GM12801 (cell line): ENCODE data around the gene ZNF407.

Experiments
- TF ChIP-seq, protein P1 (sequence below): IDR thresholded peaks from one replicate; pipeline ENCODE4 v1.5.1; 2011; ENCODE audit warnings: control low read depth; ENCODE audit not compliant: insufficient read length; ENCODE audit errors: extremely low read depth

ZNF407 gene

GRCh38 chr18:74982946-74983635 lies 385.4 kb downstream of the ZNF407 start:
- TF ChIP-seq, protein P1, sequence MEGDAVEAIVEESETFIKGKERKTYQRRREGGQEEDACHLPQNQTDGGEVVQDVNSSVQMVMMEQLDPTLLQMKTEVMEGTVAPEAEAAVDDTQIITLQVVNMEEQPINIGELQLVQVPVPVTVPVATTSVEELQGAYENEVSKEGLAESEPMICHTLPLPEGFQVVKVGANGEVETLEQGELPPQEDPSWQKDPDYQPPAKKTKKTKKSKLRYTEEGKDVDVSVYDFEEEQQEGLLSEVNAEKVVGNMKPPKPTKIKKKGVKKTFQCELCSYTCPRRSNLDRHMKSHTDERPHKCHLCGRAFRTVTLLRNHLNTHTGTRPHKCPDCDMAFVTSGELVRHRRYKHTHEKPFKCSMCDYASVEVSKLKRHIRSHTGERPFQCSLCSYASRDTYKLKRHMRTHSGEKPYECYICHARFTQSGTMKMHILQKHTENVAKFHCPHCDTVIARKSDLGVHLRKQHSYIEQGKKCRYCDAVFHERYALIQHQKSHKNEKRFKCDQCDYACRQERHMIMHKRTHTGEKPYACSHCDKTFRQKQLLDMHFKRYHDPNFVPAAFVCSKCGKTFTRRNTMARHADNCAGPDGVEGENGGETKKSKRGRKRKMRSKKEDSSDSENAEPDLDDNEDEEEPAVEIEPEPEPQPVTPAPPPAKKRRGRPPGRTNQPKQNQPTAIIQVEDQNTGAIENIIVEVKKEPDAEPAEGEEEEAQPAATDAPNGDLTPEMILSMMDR, result no peak

GRCh38 chr18:74989134-74989533 lies 391.5 kb downstream of the ZNF407 start:
- TF ChIP-seq, protein P1, result no peak

DNA sequence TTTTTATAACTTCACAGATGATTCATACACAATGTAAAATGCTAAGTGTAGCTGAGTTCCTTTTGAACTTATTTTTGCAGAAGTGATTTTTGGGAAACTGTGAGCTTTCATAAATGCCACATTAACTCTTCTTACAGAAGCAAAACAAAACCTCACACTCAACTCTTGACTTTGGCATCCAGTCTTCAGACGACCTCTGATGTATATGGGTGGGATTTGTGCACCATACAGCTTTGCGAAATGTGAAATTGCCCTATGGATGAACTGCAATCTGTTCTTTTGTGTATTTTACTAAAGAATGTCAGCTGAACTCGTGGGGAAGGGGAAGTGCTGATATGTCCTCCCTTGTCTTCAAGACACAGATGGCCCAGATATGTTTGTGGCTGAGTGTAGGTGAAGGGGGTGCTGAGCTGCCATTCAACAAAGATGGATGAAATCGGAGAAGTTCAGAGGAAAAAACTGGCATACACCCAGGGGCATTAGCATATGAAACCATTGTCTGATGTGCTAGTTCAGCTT lies 393.0 kb downstream of the ZNF407 start:
- TF ChIP-seq, protein P1, result no peak

DNA sequence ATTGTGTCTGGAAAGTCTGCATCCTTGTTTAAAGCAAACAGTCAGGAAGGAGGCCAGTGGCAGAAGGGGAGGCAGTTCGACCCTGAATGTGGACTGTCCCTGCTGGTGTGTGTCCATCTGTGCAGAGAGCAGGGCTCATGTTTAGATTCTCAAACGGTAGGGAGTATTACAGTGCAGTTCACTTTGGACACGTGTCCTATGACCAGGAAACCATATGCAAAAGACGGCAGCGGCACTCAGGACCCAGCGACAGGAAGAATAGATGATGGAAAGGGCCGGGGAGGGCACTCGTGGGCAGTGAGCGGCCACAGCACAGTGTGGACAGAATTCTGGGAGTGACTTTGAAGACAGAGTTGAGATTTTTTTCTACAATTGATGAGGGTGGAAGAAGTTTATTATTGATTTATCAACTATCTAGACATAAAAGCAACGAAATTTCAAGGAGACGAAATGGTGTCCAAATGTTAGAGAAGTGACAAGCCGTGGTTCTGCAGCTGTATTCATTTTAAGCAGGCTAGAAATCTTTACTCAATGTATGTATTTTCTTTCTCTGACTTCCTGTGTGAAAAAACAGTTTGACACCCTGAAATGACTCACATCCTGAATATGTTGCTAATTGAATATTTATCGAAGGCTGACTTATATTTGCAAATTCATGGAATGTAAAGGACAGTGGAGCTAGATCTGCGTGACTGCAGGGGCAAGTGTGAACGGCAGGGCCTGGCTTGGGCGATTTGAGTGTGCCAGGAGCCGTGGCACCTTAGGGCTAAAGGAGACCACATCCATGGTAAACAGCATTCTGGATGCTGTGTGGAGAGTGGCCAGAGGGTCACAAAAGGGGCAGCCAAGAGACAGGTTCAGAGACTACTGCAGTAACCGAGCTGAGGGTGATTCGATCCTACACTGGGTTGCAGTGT lies 397.1 kb downstream of the ZNF407 start:
- TF ChIP-seq, protein P1, result no peak

DNA sequence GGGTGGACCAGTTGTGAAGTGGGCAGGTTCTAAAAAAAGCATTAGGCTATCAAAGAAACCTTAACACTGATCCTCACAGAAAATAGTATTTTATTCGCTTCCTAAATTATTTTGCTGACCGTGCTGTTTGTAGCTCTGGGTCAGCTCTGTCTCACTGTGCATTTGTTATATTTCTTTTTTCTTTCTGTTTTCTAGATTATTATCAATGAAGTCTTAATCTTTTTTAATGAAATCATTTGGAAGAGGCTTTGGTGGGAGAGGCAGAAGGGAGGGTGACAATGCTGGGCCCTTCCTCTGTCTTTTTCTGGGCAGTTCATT lies 397.7 kb downstream of the ZNF407 start:
- TF ChIP-seq, protein P1, result no peak

GRCh38 chr18:74996055-74996454 lies 398.4 kb downstream of the ZNF407 start:
- TF ChIP-seq, protein P1, result no peak

GRCh38 chr18:74996996-74997395 lies 399.3 kb downstream of the ZNF407 start:
- TF ChIP-seq, protein P1, result no peak
